C4-2B (cell line): ENCODE measurements around the gene MYLK4.

ENCODE experiments used
- CTCF ChIP-seq: fragments of 450-650 bp; conservative IDR thresholded peaks from 2 replicates; pipeline ENCODE4 v1.5.1; 2017; ENCODE audit warnings: mild to moderate bottlenecking
- ZFX ChIP-seq: fragments of 450-650 bp; IDR thresholded peaks from 2 replicates; pipeline ENCODE4 v1.6.1; 2017

- TF ChIP-seq CTCF = no peak
- no peak for TF ChIP-seq ZFX
Observed at GRCh38 chr6:2767657-2768524, 17.2 kb upstream of the MYLK4 start.
